Stimulated activated CD4-positive, alpha-beta T cell treated with anti-CD3 and anti-CD28 coated beads, Interleukin-4, amount 100 ng/mL, for 48 hours (primary cell): Measurements from ENCODE around the gene ZDHHC21.
"Not testable (repeated sequence)": the region's sequence is repeated elsewhere in the genome, so short reads cannot be mapped to it uniquely, and the experiment has no call there.

Experiments
- DNase-seq, 2 donors: peaks; one replicate each; pipeline ENCODE4 v3.0.0-alpha.2; 2020; ENCODE audit warnings: low read depth in 2 of 2

The ZDHHC21 gene

DNA sequence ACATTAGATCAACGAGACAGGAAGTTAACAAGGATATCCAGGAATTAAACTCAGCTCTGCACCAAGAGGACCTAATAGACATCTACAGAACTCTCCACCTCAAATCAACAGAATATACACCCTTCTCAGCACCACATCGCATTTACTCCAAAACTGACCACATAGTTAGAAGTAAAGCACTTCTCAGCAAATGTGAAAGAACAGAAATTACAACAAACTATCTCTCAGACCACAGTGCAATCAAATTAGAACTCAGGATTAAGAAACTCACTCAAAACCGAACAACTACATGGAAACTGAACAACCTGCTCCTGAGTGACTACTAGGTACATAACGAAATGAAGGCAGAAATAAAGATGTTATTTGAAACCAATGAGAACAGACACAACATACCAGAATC, 10.6 kb downstream of the ZDHHC21 start:
- not testable (repeated sequence) for DNase-seq

DNA sequence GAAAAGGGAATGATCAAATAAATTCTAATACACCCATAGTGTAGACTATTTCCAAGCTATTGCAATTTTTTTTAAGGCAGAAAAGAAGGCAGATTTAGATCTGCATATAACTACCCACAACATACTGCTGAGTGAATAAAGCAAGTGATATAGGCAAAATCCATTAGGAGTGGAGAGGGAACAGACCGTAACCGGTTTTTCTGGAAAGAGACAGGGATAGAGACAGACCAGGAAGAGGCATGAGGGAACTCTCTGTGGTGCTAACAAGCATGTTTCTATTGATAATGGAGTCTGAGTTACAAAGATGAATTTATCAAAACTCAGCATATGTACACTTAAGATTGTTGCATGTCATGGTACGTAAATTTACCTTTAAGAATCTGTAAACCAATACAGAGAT, 14.5 kb downstream of the ZDHHC21 start:
- DNase-seq = no peak

DNA sequence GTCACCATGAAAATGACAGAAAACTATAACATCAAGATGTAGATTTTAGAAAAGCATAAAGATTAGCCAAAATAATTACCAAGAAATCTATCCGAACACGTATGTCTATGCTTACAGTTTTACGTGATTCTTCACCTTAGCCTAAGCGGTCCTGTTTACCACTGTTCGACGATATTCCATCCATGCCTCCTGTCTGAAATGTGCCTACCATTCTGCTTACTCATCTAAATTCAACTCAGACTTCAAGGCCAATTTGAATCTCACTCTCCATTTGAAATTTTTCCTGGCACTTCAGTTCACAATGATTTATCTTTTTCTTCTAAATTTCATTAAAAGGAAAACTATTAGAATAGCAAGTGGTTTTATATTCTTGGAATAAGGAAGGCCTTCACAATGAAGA, 15.4 kb downstream of the ZDHHC21 start:
- no peak for DNase-seq

DNA sequence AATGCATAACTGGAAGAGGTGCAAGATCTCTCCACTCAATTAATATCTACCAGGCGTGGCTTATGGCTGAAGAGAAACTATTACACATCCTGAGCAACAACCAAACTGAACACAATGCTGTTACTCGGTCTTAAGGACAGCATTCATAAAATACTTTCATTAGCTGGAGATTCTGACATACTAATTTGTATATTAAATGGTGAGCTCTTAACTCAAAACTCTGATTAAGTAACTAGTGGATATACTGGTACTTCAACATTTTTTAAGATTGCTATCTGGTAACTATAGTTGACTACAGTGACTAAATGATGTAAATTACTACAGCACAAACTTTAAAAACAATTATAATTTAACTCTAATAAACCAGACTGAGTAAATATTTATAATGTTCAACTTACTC, 15.8 kb downstream of the ZDHHC21 start:
- no peak for DNase-seq

DNA sequence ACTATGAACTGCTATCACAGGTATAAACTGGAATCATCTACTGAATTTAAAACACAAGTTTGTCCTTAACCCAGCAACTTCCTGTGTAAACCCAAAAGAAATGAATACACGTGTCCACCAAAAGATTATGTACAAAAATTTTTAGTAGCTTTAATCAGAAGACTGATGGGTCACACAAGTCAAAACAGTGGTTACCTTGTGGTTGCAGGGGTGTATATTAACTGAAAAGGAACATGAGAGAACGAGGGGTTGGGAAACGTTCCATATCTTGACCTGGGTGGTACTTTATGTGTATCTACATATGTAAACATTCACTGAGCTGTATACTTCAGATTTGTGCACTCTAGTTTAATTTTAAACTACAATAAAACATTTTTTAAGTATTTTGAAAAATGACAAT, 18.6 kb downstream of the ZDHHC21 start:
- DNase-seq = no peak

DNA sequence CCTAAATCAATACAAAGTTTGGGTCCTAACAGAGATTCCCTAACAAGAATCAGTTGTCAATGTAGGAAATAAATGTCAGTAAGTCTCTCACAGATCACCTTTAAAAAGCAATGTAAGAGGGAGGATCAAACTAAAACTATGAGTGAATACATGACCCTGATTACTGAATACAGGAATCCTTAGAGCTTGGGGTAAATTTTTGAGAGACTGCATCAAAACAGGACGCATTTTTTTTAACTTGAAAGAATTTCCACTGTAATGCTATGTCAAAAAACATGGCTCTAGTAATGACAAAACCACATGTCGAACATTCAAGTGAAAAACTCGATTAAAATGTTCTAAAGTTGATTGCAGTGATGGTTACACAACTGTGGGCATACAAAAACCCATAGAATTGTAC, 21.9 kb downstream of the ZDHHC21 start:
- DNase-seq = no peak

DNA sequence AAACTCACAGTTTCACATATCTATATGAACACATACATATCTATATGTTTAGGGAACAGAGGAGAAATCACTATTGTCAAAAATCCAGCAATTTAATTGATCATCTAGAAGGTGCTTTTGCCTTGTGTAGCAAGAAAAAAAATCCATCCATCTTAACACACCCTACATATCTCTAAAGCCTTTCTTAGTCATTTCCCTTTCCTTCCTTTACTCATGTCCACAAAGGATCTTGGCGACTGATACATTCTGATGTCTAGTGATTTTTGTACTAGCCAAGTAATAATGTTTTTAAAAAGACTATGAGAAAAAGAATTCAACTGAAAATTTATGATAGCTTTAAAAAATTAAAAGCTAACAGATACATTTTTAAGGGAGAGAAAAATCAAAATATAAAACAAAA, 22.5 kb downstream of the ZDHHC21 start:
- no peak for DNase-seq

DNA sequence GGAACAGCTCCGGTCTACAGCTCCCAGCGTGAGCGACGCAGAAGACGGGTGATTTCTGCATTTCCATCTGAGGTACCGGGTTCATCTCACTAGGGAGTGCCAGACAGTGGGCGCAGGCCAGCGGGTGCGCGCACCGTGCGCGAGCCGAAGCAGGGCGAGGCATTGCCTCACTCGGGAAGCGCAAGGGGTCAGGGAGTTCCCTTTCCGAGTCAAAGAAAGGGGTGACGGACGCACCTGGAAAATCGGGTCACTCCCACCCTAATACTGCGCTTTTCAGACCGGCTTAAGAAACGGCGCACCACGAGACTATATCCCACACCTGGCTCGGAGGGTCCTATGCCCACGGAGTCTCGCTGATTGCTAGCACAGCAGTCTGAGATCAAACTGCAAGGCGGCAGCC, 29.2 kb downstream of the ZDHHC21 start:
- DNase-seq = not testable (repeated sequence)

DNA sequence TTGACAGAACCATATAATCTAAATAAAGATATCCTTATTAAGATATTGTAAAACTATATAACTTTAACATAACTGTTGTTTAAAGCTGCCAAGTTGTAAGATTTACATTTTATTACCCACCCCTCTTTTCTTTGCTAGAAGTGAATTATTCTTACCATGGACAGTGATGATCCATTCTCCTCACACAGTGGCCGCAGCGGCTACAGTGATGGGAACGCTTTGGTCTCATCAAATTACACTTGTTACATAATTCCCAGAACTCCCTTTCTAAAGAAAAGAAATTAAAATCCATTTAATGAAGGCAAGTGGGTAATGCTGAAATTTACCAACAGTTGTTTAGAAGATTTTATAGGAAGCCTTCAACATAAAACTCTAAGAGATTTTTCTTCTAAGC, 31.2 kb downstream of the ZDHHC21 start:
- no peak for DNase-seq

DNA sequence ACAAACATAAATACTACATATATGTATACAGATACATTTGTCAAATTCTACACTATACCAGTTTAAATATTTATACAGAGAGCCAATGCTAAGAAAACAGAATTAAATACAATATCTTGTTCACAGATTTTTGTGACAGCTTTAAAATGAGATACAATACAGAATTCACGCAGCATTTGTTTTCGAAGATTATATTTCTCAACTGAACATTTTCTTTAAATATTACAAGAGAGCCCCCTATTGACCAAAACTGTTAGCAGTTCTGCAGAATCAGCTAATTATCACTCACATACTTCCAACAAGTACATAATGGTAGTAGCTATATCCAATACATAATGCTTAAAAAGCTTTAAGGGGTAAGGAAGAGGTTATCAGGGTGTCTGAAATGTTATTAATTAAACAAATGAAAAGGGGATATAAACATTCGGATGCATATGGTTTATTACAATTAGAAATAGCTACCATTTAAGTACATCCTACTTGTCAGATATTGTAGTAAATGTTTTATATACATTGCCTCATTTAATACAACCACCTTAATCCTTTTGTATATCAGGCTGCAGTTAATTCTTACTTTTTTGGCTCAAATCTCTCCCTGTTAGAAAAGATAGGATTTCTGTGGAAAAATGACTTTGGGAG, 31.7 kb downstream of the ZDHHC21 start:
- no peak for DNase-seq

DNA sequence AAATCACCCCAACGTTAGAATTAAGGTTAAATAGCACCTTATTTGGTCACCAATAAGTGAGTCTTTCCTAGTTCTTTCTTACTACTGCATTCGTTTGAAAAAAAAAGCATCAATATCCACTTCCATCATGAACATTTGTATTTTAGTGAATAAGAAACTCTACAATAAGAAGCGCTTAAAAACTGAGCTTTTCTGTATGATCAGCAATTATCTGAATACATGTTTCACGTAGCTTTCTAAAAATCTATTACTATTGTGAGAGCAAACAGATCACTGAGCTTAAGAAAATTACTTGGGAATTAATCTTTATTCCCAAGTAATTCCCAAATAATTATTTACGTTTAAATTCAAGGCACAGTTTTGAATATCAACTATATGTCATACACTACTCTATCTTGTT, 32.5 kb downstream of the ZDHHC21 start:
- no peak for DNase-seq

DNA sequence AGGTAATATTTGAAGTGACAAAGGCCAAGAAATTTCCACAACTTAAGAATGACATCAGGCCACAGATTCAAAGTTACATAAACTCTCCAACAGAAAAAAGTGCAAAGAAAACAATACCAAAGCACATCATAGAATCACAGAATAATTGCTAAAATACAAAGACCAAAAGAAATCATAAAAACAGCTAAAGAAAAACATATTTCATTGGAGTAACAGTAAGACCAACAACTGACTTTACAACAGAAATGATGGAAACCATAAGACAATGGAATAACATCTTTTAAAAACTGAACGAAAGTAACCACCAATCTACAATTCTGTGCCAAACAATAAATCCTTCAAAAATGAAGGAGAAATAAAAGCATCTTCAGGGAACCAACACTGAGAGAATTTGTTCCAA, 38.3 kb downstream of the ZDHHC21 start:
- DNase-seq = no peak

DNA sequence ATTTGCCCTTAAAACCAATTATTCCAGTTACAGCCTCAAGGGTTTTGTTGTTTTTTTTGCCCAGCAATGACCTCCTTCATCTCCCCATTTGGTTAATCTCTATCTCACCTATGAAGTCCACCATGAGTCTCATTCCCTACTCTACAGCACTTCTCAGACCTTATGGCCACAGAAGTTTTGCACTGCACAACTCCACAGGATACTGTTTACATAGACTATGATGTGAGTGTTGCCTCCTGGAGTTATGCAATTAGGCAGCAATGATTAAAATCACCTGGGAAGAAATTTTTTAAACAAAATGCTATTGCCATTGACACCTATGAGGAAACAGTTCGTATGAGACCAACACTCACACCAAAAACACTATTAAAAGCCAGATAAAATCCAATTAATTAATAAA, 39.7 kb downstream of the ZDHHC21 start:
- DNase-seq = no peak

DNA sequence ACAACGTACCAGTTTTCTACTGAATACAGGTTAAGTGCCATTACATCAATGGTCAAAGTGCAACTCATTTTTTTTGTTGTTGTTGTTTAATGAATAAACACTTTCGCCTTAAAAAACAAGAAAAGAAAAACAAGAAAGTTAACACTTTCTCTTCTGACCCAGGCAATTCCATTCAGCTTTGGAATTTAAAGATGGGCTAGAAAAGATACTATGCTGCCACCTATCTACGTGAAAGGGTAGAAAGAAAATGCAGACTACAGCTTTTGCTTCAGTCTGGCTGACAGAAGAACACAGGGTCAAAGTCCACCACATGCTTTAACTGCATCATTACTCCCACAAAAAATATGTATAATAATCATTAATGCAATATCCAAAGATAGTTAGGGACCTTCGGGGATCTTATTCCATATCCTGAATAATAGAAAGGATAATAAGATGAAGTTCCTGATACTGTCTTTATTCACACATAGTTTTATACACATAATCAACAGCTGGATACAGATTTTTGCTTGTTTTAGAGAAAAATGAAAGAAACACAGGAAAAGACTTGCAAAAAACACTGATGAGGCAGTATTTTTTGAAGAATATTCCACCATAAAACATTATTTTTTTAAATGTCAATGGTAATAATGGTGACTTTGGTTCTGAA, 40.4 kb downstream of the ZDHHC21 start:
- no peak for DNase-seq

DNA sequence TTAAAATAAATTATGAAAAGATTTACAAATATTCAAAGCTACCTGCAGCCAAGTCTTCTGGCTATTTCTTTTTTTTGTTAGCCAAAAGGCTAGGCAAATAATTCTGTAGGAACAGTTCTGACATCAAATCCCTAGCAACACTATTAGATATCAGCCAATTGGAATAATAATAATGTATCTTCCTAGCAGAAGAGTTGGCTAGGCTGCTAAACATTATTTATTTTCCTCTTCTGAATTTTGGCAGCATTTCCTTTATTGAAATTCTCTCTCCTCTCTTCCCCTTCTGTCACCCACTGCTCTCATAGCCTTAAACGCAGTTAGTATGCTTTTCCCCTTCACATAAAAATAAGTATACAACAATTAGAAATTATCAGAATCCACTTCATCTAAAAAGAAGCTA, 42.6 kb downstream of the ZDHHC21 start:
- DNase-seq = no peak

DNA sequence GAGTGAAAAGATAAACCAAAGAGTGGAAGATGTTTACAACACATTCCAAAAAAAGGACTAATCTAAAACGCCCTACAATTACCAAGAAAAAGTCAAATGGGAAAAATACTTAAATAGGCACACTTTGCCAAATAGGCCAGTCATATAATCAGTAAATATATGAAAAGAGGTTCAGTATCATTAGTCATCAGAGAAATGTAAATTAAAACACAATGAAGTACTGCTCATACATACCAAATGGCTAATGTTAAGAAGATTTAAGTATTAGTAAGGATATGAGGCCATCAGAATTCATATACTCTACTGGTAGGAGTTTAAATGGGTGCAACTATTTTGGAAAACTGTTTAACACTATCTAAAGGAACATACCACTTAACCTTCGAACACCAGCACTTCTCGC, 47.6 kb downstream of the ZDHHC21 start:
- DNase-seq = no peak

DNA sequence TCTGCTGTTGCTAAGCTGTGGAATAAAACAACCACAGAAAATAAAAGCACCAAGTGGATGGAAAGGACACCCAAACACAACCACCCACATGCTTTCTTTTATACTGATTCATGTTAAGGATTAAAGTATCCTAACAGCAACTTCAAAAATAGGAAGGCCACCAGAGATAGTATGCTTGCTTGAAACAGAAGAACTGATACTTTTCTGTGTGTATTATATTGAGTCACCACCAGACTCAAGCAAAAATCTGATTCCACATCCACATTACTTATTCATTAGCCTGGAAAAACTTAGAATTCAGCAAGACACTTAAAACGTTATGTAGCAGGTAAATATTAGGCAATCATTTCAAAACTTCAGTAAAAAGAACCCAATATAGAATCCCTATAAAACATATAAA, 52.3 kb downstream of the ZDHHC21 start:
- no peak for DNase-seq

DNA sequence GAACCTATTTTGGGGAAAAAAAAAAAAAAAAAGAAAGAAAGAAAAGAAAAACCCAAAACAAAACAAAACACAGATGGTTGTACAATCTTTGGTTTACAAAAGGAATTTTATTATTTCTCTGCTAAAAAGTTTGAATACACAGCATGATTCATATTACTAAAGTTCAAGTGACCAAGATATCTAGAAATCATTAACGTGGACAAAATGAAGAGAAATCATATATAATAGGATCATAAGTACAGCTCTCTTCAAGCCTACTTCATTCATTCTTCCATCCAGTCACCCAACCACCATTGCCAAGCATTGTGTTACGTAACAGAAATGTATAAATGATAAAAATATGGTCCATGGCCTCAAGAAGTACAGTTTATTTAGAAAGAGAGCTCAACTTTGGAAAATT, 52.9 kb downstream of the ZDHHC21 start:
- no peak for DNase-seq

DNA sequence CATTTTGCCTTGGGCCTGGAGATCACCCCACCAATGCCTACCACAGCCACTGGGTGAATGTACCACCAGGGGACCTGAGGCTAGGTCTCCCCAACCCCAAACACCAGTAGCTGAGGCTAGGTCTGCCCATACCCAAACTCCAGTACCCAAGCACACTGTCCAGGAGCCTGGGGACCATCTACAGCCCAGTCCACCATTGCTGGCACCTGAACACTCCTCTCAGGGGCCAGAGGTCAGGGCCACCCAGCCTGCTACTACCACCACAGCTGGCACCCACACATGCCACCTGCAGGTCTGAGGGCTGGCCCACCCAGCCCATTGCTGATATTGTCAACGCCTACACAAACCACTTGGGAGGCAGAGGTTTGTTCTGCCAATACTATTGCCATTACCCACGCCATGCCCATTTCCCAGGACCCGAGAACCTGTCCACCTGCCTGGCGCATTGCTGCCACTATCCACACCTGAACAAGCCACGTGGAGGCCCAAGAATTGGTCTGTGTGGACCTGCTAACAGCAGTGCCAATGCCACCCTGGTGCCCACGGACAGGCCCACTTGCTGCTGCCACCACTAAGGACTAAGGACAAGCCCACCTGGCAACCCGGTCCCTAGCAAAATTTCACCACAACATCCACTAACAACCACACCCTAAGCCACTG, 59.2 kb downstream of the ZDHHC21 start:
- no peak for DNase-seq

DNA sequence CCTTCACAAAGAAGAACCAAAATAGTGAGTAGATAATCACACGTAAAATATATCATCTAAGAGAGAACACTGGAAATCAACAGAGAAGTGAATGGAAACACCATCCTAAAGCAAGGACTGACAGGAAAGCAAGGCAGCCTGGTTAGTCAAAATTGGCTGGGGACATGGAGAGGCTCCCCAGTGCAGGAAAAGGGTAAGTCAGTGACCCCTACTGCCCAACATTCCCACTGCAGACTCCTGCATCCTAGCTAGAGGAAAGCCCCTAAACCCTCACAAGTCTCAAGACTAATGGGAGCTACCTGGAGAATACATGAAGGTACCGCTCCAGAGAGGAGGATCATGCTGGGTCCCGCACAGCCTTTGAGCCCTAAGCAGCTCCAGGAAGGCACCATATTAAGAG, 60.1 kb downstream of the ZDHHC21 start:
- no peak for DNase-seq

DNA sequence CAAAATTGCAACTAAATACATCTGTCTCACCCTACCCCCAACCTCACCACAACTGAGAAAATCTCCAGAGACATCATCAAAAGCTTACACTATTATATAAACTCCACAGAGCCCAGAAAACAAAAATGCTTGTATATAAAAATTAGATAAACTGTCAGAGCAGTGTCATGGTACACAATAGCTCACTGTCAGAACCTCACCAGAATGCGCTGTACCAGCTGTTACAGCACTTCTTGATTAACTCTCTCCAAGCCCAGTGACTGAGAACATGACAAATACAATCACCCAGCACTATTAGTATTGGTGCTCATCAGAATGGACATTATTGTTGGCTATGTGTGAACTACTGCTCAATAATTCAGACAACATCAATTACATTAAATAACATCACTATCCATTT, 65.7 kb downstream of the ZDHHC21 start:
- no peak for DNase-seq

DNA sequence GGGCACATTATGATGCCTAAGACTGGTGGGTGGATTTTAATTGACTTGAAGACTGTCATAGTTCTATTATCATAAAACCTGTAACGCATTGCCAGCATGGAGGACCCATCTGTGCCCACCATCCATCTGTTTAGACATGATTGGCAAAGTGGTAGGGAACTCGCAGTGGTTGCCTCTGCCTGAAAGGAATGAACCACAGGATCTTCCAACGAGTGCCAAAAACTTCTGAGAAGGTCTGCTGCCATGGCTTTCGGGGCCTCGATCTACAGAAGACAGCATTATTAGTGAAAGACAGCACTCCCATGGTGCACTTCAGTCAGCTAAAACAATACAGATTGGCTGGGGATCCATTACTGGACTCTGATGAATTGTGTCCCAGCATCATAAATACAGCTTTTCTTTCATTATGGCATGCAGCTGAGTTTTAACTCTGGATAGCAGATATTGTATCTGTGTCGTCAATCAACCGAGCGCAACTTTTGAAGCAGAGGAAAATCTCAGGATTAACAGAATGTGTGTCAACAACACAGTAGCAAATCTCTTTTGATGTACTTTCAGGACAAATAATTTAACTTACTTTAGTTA, 74.3 kb downstream of the ZDHHC21 start:
- no peak for DNase-seq
